A549 (cell line): ENCODE measurements around the gene AJUBA.

Experiments
- EP300 ChIP-seq, 2 experiments: fragments of >200 bp; sonication (Bioruptor Twin); formaldehyde crosslinking; IDR thresholded peaks; 2 replicates in 1 of 2; 3 replicates in 1 of 2; pipeline ENCODE4 v1.6.1; 2016 to 2017
- NPAS2 ChIP-seq: fragments of 250-450 bp; sonication (Bioruptor Pico); IDR thresholded peaks from 2 replicates; pipeline ENCODE4 v1.8.0; 2022; ENCODE audit warnings: mild to moderate bottlenecking, moderate library complexity, borderline replicate concordance
- RCOR1 ChIP-seq: fragments of 150-350 bp; IDR thresholded peaks from 2 replicates; pipeline ENCODE4 v1.6.1; 2014; ENCODE audit warnings: antibody characterized with exemption, low read length, low read depth
- TF ChIP-seq, protein P1 (sequence below): fragments of >200 bp; sonication (Bioruptor Twin); formaldehyde crosslinking; IDR thresholded peaks from 3 replicates; pipeline ENCODE4 v1.5.1; 2016
- TF ChIP-seq, protein P2 (sequence below): fragments of 150-350 bp; IDR thresholded peaks from 2 replicates; pipeline ENCODE4 v1.6.1; 2014; ENCODE audit warnings: low read depth, mild to moderate bottlenecking, low read length
- TF ChIP-seq, protein P3 (sequence below): fragments of 450-650 bp; IDR thresholded peaks from 2 replicates; pipeline ENCODE4 v1.6.1; 2014; ENCODE audit warnings: antibody characterized with exemption

DNA sequence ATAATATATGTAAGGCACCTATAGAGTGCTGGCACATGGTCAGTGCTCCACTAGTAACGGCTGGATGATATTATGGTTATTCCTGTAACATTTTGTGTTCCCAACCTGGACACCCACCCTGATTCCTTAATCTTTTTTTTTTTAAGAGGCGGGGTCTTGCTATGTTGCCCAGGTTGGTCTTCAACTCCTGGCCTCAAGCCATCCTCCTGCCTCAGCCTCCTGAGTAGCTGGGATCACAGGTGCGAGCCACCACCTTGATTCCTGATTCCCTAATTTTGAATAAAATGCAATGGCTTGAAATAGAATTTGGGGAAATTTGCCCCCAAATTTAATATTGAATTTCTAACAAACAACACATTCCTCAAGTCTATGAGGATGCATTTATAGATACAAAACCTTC, 20.2 kb upstream of the AJUBA start:
- no peak for TF ChIP-seq RCOR1
- no peak for TF ChIP-seq NPAS2
- TF ChIP-seq, protein P1, sequence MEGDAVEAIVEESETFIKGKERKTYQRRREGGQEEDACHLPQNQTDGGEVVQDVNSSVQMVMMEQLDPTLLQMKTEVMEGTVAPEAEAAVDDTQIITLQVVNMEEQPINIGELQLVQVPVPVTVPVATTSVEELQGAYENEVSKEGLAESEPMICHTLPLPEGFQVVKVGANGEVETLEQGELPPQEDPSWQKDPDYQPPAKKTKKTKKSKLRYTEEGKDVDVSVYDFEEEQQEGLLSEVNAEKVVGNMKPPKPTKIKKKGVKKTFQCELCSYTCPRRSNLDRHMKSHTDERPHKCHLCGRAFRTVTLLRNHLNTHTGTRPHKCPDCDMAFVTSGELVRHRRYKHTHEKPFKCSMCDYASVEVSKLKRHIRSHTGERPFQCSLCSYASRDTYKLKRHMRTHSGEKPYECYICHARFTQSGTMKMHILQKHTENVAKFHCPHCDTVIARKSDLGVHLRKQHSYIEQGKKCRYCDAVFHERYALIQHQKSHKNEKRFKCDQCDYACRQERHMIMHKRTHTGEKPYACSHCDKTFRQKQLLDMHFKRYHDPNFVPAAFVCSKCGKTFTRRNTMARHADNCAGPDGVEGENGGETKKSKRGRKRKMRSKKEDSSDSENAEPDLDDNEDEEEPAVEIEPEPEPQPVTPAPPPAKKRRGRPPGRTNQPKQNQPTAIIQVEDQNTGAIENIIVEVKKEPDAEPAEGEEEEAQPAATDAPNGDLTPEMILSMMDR, result no peak
- no peak for TF ChIP-seq EP300 (IDR thresholded peaks at IDR 0.05)
- TF ChIP-seq, protein P2, sequence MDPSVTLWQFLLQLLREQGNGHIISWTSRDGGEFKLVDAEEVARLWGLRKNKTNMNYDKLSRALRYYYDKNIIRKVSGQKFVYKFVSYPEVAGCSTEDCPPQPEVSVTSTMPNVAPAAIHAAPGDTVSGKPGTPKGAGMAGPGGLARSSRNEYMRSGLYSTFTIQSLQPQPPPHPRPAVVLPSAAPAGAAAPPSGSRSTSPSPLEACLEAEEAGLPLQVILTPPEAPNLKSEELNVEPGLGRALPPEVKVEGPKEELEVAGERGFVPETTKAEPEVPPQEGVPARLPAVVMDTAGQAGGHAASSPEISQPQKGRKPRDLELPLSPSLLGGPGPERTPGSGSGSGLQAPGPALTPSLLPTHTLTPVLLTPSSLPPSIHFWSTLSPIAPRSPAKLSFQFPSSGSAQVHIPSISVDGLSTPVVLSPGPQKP, result no peak
- TF ChIP-seq, protein P3, sequence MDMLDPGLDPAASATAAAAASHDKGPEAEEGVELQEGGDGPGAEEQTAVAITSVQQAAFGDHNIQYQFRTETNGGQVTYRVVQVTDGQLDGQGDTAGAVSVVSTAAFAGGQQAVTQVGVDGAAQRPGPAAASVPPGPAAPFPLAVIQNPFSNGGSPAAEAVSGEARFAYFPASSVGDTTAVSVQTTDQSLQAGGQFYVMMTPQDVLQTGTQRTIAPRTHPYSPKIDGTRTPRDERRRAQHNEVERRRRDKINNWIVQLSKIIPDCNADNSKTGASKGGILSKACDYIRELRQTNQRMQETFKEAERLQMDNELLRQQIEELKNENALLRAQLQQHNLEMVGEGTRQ, result no peak
